ENCODE measurements around the gene P2RY14. TPM values are rescaled to one million over a fixed set of nuclear protein-coding genes. Genes with fewer than 3 reads are reported as not detected.
"Not testable (repeated sequence)": the region's sequence is repeated elsewhere in the genome, so short reads cannot be mapped to it uniquely, and the experiment has no call there.

The P2RY14 gene
- total and polyA plus RNA-seq, 2 experiments from 2014 or later, result 0.95 TPM; not detected in 1

DNA sequence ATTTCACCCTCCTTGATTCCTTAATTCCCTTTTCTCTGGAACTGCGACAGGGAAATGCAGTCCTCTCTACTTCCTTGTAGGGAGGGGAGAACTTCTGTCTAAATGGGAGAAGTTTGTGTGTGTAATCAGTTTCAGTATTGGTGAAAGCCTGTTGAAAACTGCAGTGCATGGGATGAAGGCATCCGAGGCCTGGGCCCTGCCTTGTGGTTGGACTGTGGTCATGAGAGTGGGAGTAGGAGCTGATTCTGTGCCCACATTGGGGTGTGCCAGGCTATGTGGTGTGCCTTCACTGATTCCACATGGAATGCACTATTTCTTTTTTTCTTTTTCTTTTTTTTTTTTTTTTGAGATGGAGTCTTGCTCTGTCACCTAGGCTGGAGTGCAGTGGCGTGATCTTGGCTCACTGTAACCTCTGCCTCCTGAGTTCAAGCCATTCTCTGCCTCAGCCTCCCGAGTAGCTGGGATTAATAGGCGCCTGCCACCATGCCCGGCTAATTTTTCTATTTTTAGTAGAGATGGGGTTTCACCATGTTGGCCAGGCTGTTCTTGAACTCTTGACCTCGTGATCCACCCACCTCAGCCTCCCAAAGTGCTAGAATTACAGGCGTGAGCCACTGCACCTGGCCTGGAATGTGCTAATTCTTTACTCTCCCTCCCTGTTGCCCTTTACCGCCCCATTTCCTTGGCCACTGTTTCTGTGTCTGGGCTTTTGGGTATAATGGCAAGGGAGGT is 108.2 kb downstream of the P2RY14 start:
- not testable (repeated sequence) for DNase-seq (ENCODE audit: low spot score); H3K36me3 Mint-ChIP-seq (ENCODE audit: low read depth)

DNA sequence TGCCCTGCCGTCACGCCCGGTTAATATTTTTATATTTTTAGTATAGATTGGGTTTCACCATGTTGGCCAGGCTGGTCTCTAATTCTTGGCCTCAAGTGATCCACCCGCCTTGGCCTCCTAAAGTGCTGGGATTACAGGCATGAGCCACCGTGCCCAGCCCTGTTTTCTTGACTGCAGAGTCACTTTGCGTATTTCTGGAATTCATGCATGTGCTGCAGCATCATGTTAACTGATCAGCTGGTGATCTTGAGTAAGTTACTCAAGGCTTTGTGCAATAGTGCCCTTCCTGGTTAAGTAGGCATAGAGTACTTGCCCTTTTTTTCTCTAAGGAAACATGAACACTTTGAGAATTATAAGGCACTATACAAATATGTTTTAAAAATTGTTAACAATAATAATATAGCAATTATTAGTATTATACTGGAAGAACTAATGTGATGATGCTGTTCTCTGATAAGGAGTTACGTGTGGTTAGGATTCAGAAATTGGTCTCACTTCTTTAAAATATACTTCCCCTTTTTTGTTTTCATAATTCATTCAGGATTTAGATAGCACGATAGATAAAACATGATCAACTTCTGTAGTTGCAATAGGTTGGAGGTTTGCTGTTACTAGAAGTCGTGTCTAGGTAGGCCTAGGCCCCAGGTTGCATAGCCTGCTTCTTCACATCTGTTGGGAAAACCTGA is 108.9 kb downstream of the P2RY14 start:
- Histone ChIP-seq H4K20me1 (replicated peaks; ENCODE audit: insufficient read depth) (no peaks in the 10 kb centered on the region), H3K4me1 (ENCODE audit: insufficient read depth) (no peaks in the 10 kb centered on the region), H3K27me3 (ENCODE audit: insufficient read depth) (no peaks in the 10 kb centered on the region), H3F3A (replicated peaks; ENCODE audit: low read depth) (no peaks in the 10 kb centered on the region), H3K4me2 (no peak overlapping the region), H3K79me2 (replicated peaks; ENCODE audit: insufficient read depth) (no peaks in the 10 kb centered on the region), H3K9me2 (ENCODE audit: insufficient read depth) (no peaks in the 10 kb centered on the region), H3K4me3 (no peak overlapping the region), H3K36me3 (ENCODE audit: insufficient read depth) (0 out of 2 replicates have a peak, but pooled peaks cover 4% of the 10 kb centered on the region), H2AFZ (no peak overlapping the region), H3K27ac (ENCODE audit: low read depth) (no peak overlapping the region)
- no peak for ATAC-seq
- Mint-ChIP-seq H3K4me3 (no peak overlapping the region), H3K36me3 (ENCODE audit: low read depth) (peaks cover 4% of the 10 kb centered on the region; the same call in 2 of the 3 replicates), H3K4me1 (peaks cover 24% of the 10 kb centered on the region), H3K9me3 (no peaks in the 10 kb centered on the region), H3K27ac (no peak overlapping the region), H3K27me3 (ENCODE audit: insufficient read depth, low read depth, poor library complexity) (no peaks in the 10 kb centered on the region)
- TF ChIP-seq, protein P1, sequence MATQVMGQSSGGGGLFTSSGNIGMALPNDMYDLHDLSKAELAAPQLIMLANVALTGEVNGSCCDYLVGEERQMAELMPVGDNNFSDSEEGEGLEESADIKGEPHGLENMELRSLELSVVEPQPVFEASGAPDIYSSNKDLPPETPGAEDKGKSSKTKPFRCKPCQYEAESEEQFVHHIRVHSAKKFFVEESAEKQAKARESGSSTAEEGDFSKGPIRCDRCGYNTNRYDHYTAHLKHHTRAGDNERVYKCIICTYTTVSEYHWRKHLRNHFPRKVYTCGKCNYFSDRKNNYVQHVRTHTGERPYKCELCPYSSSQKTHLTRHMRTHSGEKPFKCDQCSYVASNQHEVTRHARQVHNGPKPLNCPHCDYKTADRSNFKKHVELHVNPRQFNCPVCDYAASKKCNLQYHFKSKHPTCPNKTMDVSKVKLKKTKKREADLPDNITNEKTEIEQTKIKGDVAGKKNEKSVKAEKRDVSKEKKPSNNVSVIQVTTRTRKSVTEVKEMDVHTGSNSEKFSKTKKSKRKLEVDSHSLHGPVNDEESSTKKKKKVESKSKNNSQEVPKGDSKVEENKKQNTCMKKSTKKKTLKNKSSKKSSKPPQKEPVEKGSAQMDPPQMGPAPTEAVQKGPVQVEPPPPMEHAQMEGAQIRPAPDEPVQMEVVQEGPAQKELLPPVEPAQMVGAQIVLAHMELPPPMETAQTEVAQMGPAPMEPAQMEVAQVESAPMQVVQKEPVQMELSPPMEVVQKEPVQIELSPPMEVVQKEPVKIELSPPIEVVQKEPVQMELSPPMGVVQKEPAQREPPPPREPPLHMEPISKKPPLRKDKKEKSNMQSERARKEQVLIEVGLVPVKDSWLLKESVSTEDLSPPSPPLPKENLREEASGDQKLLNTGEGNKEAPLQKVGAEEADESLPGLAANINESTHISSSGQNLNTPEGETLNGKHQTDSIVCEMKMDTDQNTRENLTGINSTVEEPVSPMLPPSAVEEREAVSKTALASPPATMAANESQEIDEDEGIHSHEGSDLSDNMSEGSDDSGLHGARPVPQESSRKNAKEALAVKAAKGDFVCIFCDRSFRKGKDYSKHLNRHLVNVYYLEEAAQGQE (IDR thresholded peaks at IDR 0.05; ENCODE audit: unreplicated experiment), result no peak
- TF ChIP-seq STAT1 (IDR thresholded peaks at IDR 0.05; ENCODE audit: unreplicated experiment), result no peak
- DNase-seq (ENCODE audit: low spot score), result no peak

More for the DNA sequence above, 108.2 kb downstream of the P2RY14 start:
- peaks cover 24% of the 10 kb centered on the region for H3K4me1 Mint-ChIP-seq
- TF ChIP-seq EZH2phosphoT487 (IDR thresholded peaks at IDR 0.05; ENCODE audit: unreplicated experiment), result peak; percentile 35
- not testable (repeated sequence) for H3K27me3 Mint-ChIP-seq (ENCODE audit: insufficient read depth, low read depth, poor library complexity); H3K9me3 Mint-ChIP-seq; H3K27ac Mint-ChIP-seq; H3K4me2 ChIP-seq; H3K27ac ChIP-seq (ENCODE audit: low read depth); H3F3A ChIP-seq (replicated peaks; ENCODE audit: low read depth); H3K36me3 ChIP-seq (ENCODE audit: insufficient read depth); H3K27me3 ChIP-seq (ENCODE audit: insufficient read depth); H2AFZ ChIP-seq; H3K9me2 ChIP-seq (ENCODE audit: insufficient read depth); H3K4me1 ChIP-seq (ENCODE audit: insufficient read depth); H4K20me1 ChIP-seq (replicated peaks; ENCODE audit: insufficient read depth); H3K4me3 ChIP-seq; H3K4me3 Mint-ChIP-seq; H3K79me2 ChIP-seq (replicated peaks; ENCODE audit: insufficient read depth)
- ATAC-seq, result peak; percentile 27; the same call in 1 of the 3 replicates
